HG03045 (cell line): ENCODE results near the gene BHLHA15.

Experiments used
- ATAC-seq: cut with Tn5 transposase; IDR thresholded peaks from one replicate; pipeline ENCODE4 v1.9.1; 2021; ENCODE audit warnings: mild to moderate bottlenecking, moderate library complexity; ENCODE audit not compliant: unreplicated experiment

BHLHA15 gene

GRCh38 chr7:98240961-98241673 is 29.9 kb downstream of the BHLHA15 start:
- no peak for ATAC-seq

- no peak for ATAC-seq
These were observed 30.5 kb downstream of the BHLHA15 start for GRCh38 chr7:98241674-98242241.

- ATAC-seq = no peak
These were observed 31.1 kb downstream of the BHLHA15 start for GRCh38 chr7:98242342-98242741.

- no peak for ATAC-seq
These were observed 31.7 kb downstream of the BHLHA15 start for GRCh38 chr7:98242934-98243333.

- no peak for ATAC-seq
These were observed 33.6 kb downstream of the BHLHA15 start for GRCh38 chr7:98244871-98245270.

- no peak for ATAC-seq
These were observed 36.9 kb downstream of the BHLHA15 start for GRCh38 chr7:98248156-98248555.

GRCh38 chr7:98249106-98249505 is 37.9 kb downstream of the BHLHA15 start:
- no peak for ATAC-seq

DNA sequence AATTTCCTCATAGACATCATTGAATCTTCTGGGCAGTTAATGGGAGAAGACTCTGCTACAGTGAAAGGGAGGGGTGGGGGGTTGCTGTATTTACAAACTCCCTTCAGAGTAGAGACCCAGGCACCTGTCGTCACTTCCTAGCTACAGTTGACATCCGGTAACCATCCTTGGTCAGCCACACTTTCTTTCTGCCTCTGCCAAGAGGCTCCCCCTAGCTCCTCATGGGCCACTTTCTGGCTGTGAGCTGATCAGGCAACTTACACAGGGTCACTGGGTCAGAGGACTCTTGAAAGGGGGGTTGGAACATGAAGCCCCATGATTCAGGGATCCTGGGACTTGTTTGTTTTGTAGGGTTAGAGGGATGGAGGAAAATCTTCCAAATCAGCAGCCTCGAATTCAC is 39.5 kb downstream of the BHLHA15 start:
- no peak for ATAC-seq

DNA sequence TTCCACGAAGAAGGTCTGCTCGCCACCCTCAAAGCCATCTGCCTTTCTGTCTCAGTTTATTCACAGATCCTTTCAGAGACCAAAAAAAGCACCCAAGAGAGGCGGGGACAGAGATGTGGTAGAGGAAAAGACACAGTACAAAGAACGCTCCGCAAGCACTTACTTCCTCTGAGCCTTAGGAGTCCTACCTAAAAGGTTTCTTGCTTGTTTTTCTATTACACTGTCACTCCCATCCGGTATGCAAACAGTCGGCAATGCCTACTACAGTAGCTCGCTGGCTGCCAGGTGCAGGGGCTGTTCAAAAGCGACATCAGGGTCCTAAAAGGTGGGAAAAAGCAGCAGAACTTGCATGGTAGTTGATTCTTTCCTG is 40.0 kb downstream of the BHLHA15 start:
- ATAC-seq = peak; percentile 16

DNA sequence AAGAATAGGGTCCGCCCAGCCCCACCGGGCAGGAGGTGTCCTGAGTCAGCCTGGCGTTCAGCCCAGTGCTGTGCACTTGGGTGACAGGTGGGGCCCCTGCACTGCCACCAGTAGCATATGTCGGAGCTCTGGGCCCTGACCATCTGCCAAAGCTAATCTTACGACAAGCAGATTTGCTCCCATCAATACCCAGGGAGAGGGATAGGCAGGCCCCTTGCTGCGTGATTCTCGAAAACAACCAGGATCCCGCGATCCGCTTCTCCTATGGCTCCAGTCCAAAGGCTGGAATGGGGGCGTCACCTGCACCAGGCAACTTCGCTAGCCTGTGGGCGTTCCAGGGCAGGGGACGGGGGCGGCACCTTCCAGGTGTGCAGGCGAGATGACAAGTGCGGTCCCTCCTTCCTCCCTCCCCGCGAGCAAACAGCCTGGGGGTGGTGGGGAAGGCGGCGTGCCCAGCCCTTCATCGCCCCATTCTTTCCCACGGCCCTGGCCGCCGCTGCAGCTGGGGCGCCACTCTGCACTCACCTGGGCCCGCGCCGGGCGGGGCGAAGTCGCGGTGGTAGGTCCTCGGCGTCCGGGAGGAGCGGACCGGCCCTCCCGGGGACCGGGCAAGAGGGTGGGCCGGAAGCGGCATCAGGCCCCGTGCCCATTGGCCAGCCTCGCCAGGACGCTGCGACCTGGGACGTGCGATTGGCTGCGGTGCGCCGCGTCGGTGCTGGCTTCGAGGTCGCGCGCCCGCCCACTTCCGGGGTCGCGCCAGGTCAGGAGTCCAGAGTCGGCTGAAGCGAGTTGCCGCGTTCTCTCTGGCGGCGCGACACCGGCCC is 40.6 kb downstream of the BHLHA15 start, which contains the start of gene TECPR1:
TECPR1 (minus strand) TSS at position 632 of the 824 bp plus-strand sequence. CDS start 6,086 bp downstream, outside the sequence.
- ATAC-seq = peak; percentile 99

DNA sequence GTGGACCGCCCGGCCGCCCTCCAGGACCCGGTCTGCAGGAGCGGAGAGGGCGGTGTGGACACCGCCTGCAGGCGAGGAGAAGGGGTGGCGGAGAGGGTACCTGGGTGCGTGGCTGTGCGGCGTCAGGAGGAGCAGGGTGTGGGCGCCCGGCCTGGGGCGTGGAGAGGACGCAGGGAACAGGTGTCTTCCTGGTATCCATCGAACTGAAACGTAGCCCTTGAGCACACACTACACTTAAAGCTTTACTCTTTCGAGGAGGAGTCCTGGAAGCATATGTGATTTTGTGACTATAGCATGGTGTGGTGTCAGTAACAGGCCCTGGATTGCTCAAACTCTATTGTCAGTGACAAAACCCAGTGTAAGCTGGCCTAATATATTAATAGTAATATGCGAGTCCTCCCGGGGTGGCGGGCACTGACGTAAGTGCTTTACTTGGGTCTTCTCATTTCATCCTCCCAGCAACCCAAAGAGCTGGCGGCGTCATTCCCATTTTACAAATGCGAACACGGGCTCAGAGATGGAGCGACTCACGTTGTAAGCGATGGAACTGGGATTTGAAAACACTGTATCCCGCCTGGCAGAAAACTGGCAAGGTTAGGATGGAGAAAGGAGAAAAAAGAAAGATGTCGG is 41.3 kb downstream of the BHLHA15 start:
- no peak for ATAC-seq

DNA sequence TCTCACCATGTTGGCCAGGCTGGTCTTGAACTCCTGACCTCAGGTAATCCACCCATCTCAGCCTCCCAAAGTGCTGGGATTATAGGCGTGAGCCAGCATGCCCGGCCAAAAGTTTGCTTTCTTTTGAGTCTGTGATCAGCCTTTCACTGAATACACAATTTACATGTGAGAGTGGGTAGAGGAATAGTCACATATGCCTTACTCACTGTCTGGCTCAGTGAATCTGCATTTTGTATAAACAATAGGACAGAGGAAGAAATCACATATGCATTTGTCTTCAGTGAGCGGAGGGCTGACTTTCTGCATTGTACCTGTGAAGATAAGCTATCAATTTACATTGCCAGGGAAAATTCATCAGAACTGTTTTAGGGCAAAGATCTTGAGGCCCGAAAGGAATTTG is 43.3 kb downstream of the BHLHA15 start:
- ATAC-seq = no peak

- no peak for ATAC-seq
These were observed 43.8 kb downstream of the BHLHA15 start for GRCh38 chr7:98254951-98255610.

GRCh38 chr7:98256431-98256830 is 45.2 kb downstream of the BHLHA15 start:
- ATAC-seq = no peak

- ATAC-seq = no peak
These were observed 46.5 kb downstream of the BHLHA15 start for GRCh38 chr7:98257701-98258100.
